ENCODE measurements around the gene CLN5. TPM values are rescaled to one million over a fixed set of nuclear protein-coding genes. Genes with fewer than 3 reads are reported as not detected.

Gene CLN5
- total and polyA plus RNA-seq, 2 experiments from 2014 or later = 6.5 to 9.5 TPM

- Histone ChIP-seq H3K27me3 (ENCODE audit: insufficient read depth) (no peaks in the 10 kb centered on the region), H3K4me2 (0 out of 2 replicates have a peak overlapping the region, but pooled peaks have one; percentile 14), H2AFZ (no peak overlapping the region), H3K4me1 (ENCODE audit: insufficient read depth) (peaks cover 12% of the 10 kb centered on the region; the same call in 1 of the 2 replicates), H3F3A (replicated peaks; ENCODE audit: low read depth) (no peaks in the 10 kb centered on the region), H3K27ac (ENCODE audit: low read depth) (0 out of 2 replicates have a peak overlapping the region, but pooled peaks have one; percentile 22), H3K79me2 (replicated peaks; ENCODE audit: insufficient read depth) (no peaks in the 10 kb centered on the region), H3K4me3 (no peak overlapping the region), H3K9me2 (ENCODE audit: insufficient read depth) (no peaks in the 10 kb centered on the region), H3K36me3 (ENCODE audit: insufficient read depth) (no peaks in the 10 kb centered on the region; the same call in 1 of the 2 replicates), H4K20me1 (replicated peaks; ENCODE audit: insufficient read depth) (no peaks in the 10 kb centered on the region)
- no peak for DNase-seq (ENCODE audit: low spot score)
- peaks cover 17% of the 10 kb centered on the region for H3K9me3 Mint-ChIP-seq
- H3K36me3 Mint-ChIP-seq (ENCODE audit: low read depth) = peaks cover 48% of the 10 kb centered on the region
- TF ChIP-seq EZH2phosphoT487 (IDR thresholded peaks at IDR 0.05; ENCODE audit: unreplicated experiment) = no peak
- no peak for TF ChIP-seq POLR2AphosphoS5 (IDR thresholded peaks at IDR 0.05; ENCODE audit: low read depth)
- TF ChIP-seq STAT1 (IDR thresholded peaks at IDR 0.05; ENCODE audit: unreplicated experiment) = no peak
- TF ChIP-seq ZNF331 (CRISPR knock-in tag; IDR thresholded peaks at IDR 0.05; ENCODE audit: low read depth) = no peak
- no peak for TF ChIP-seq CTCF (conservative IDR thresholded peaks at IDR 0.05; ENCODE audit: low read depth in 2 of 2)
- no peak for TF ChIP-seq NANOG (IDR thresholded peaks at IDR 0.05; ENCODE audit: borderline replicate concordance)
- TF ChIP-seq ETS1 (IDR thresholded peaks at IDR 0.05) = no peak
- no peak for TF ChIP-seq ZNF462 (CRISPR knock-in tag; IDR thresholded peaks at IDR 0.05)
- no peak for TF ChIP-seq EZH2 (IDR thresholded peaks at IDR 0.05; ENCODE audit: low read depth, unreplicated experiment)
- no peak for TF ChIP-seq CREB1 (CRISPR knock-in tag; IDR thresholded peaks at IDR 0.05; ENCODE audit: low read depth)
- no peak for TF ChIP-seq ZNF114 (CRISPR knock-in tag; IDR thresholded peaks at IDR 0.05)
- no peak for TF ChIP-seq JUNB (IDR thresholded peaks at IDR 0.05; ENCODE audit: unreplicated experiment)
- no peak for TF ChIP-seq REST (IDR thresholded peaks at IDR 0.05; ENCODE audit: unreplicated experiment)
- peaks cover 23% of the 10 kb centered on the region for H3K4me1 Mint-ChIP-seq
- ATAC-seq = peak; percentile 54
- peaks cover 3% of the 10 kb centered on the region for H3K27me3 Mint-ChIP-seq (ENCODE audit: insufficient read depth, low read depth, poor library complexity)
- H3K27ac Mint-ChIP-seq = no peak overlapping the region
- no peak overlapping the region for H3K4me3 Mint-ChIP-seq
Observed at GRCh38 chr13:77047649-77048343, 55.9 kb downstream of the CLN5 start.

Measured in GM23338 (cell line).